H9 (cell line): ENCODE measurements around the gene SNORC. TPM values are rescaled to one million over a fixed set of nuclear protein-coding genes. Genes with fewer than 3 reads are reported as not detected.
A peak's percentile ranks its signal among the peaks of the same experiment; 100 is the strongest.

Experiments
- DNase-seq: peaks from one replicate; pipeline ENCODE4 v3.0.0-alpha.2; 2017
- H2AFZ ChIP-seq: one replicate; pipeline ENCODE4 v1.6.1; 2013; ENCODE audit warnings: mild to moderate bottlenecking, low read length, control low read depth, moderate library complexity
- H2AK5ac ChIP-seq: 2 replicates; pipeline ENCODE4 v1.6.1; 2013; ENCODE audit warnings: low read length, control low read depth, mixed read lengths; ENCODE audit not compliant: insufficient read length
- H2BK120ac ChIP-seq: one replicate; pipeline ENCODE4 v1.6.1; 2013; ENCODE audit warnings: low read depth, mild to moderate bottlenecking, low read length, control low read depth, inconsistent platforms; ENCODE audit not compliant: poor library complexity, severe bottlenecking
- H2BK12ac ChIP-seq: 2 replicates; pipeline ENCODE4 v1.6.1; 2013; ENCODE audit warnings: low read length, control low read depth, mixed read lengths, low read depth; ENCODE audit not compliant: insufficient read length
- H2BK15ac ChIP-seq: 2 replicates; pipeline ENCODE4 v1.6.1; 2013; ENCODE audit warnings: low read depth, low read length, control low read depth
- H2BK20ac ChIP-seq: one replicate; pipeline ENCODE4 v1.6.1; 2013; ENCODE audit warnings: low read depth, mild to moderate bottlenecking, low read length, control low read depth, inconsistent platforms; ENCODE audit not compliant: poor library complexity, severe bottlenecking
- H2BK5ac ChIP-seq: 2 replicates; pipeline ENCODE4 v1.6.1; 2013; ENCODE audit warnings: low read length, control low read depth, mixed read lengths; ENCODE audit not compliant: insufficient read length
- H3K14ac ChIP-seq: 2 replicates; pipeline ENCODE4 v1.6.1; 2013; ENCODE audit warnings: low read length, control low read depth; ENCODE audit not compliant: insufficient read depth
- H3K18ac ChIP-seq: 2 replicates; pipeline ENCODE4 v1.6.1; 2013; ENCODE audit warnings: low read depth, mild to moderate bottlenecking, mixed read lengths, low read length, control low read depth; ENCODE audit not compliant: insufficient read length
- H3K23ac ChIP-seq: 2 replicates; pipeline ENCODE4 v1.6.1; 2013; ENCODE audit warnings: low read length, control low read depth, mixed read lengths, low read depth; ENCODE audit not compliant: insufficient read length
- H3K23me2 ChIP-seq: 2 replicates; pipeline ENCODE4 v1.6.1; 2013; ENCODE audit warnings: low read depth, mild to moderate bottlenecking, mixed read lengths, low read length, control low read depth; ENCODE audit not compliant: insufficient read length, poor library complexity, severe bottlenecking
- H3K27ac ChIP-seq: 2 replicates; pipeline ENCODE4 v1.5.1; 2013; ENCODE audit warnings: low read length, control low read depth, mixed read lengths, low read depth; ENCODE audit not compliant: insufficient read length
- H3K27me3 ChIP-seq: 2 replicates; pipeline ENCODE4 v1.6.1; 2013; ENCODE audit warnings: low read length, control low read depth, inconsistent platforms; ENCODE audit not compliant: insufficient read depth
- H3K4ac ChIP-seq: 2 replicates; pipeline ENCODE4 v1.6.1; 2013; ENCODE audit warnings: low read depth, mild to moderate bottlenecking, control low read depth, inconsistent platforms, low read length, moderate library complexity
- H3K4me1 ChIP-seq: 2 replicates; pipeline ENCODE4 v1.6.1; 2013; ENCODE audit warnings: low read length, control low read depth, inconsistent platforms; ENCODE audit not compliant: insufficient read depth
- H3K4me2 ChIP-seq: 2 replicates; pipeline ENCODE4 v1.6.1; 2013; ENCODE audit warnings: low read length, control low read depth, mixed read lengths; ENCODE audit not compliant: insufficient read length, insufficient read depth
- H3K56ac ChIP-seq: 2 replicates; pipeline ENCODE4 v1.6.1; 2013; ENCODE audit warnings: low read depth, mild to moderate bottlenecking, mixed read lengths, low read length, control low read depth; ENCODE audit not compliant: insufficient read length
- H3K79me1 ChIP-seq: 2 replicates; pipeline ENCODE4 v1.6.1; 2013; ENCODE audit warnings: low read depth, mild to moderate bottlenecking, moderate library complexity, low read length, control low read depth, inconsistent platforms; ENCODE audit not compliant: insufficient read depth, poor library complexity, severe bottlenecking
- H3K79me2 ChIP-seq: 2 replicates; pipeline ENCODE4 v1.6.1; 2013; ENCODE audit warnings: low read length, control low read depth, inconsistent platforms; ENCODE audit not compliant: insufficient read depth
- H3K9ac ChIP-seq: 2 replicates; pipeline ENCODE4 v1.6.1; 2013; ENCODE audit warnings: low read length, control low read depth, mixed read lengths; ENCODE audit not compliant: insufficient read length; ENCODE audit errors: extremely low read depth
- H3K9me3 ChIP-seq: one replicate; pipeline ENCODE4 v1.6.1; 2013; ENCODE audit warnings: low read depth, low read length, inconsistent platforms; ENCODE audit not compliant: control insufficient read depth
- H3T11ph ChIP-seq: one replicate; pipeline ENCODE4 v1.6.1; 2013; ENCODE audit warnings: mild to moderate bottlenecking, low read length, control low read depth, inconsistent platforms
- H4K20me1 ChIP-seq: one replicate; pipeline ENCODE4 v1.6.1; 2013; ENCODE audit not compliant: control insufficient read depth, insufficient read length, insufficient read depth
- H4K5ac ChIP-seq: 2 replicates; pipeline ENCODE4 v1.6.1; 2013; ENCODE audit warnings: low read depth, mild to moderate bottlenecking, mixed read lengths, low read length, control low read depth; ENCODE audit not compliant: insufficient read length
- H4K8ac ChIP-seq: replicated peaks from 2 replicates; pipeline ENCODE4 v1.6.1; 2013; ENCODE audit warnings: low read length, control low read depth, mixed read lengths, low read depth; ENCODE audit not compliant: insufficient read length
- H4K91ac ChIP-seq: 2 replicates; pipeline ENCODE4 v1.6.1; 2013; ENCODE audit warnings: low read depth, mild to moderate bottlenecking, moderate library complexity, mixed read lengths, low read length, control low read depth; ENCODE audit not compliant: insufficient read length
- H3K27ac Mint-ChIP-seq, 3 experiments: 2 replicates in 2 of 3; 3 replicates in 1 of 3; pipeline ENCODE4 v1.8.0; 2020 to 2021; ENCODE audit warnings: mixed read lengths in 3 of 3, mild to moderate bottlenecking in 1 of 3, moderate library complexity in 1 of 3
- H3K27me3 Mint-ChIP-seq: 2 replicates; pipeline ENCODE4 v1.8.0; 2021; ENCODE audit warnings: low read depth, mild to moderate bottlenecking, moderate library complexity, mixed read lengths
- H3K36me3 Mint-ChIP-seq, 3 experiments: 2 replicates in 2 of 3; 3 replicates in 1 of 3; pipeline ENCODE4 v1.8.0; 2020 to 2021; ENCODE audit warnings: low read depth in 3 of 3, mixed read lengths in 3 of 3; ENCODE audit not compliant: insufficient read depth in 1 of 3
- H3K4me1 Mint-ChIP-seq, 2 experiments: 2 replicates each; pipeline ENCODE4 v1.8.0; 2020; ENCODE audit warnings: mixed read lengths in 2 of 2
- H3K4me3 Mint-ChIP-seq, 2 experiments: 2 replicates in 1 of 2; 3 replicates in 1 of 2; pipeline ENCODE4 v1.8.0; 2020 to 2021; ENCODE audit warnings: mild to moderate bottlenecking in 2 of 2, mixed read lengths in 2 of 2, moderate library complexity in 1 of 2
- H3K9me3 Mint-ChIP-seq, 2 experiments: 2 replicates in 1 of 2; 3 replicates in 1 of 2; pipeline ENCODE4 v1.8.0; 2020; ENCODE audit warnings: mild to moderate bottlenecking in 2 of 2, mixed read lengths in 2 of 2, moderate library complexity in 1 of 2
- WGBS: extraction: QIAGEN DNeasy Blood & Tissue Kit; methylation state at CpG from one replicate; pipeline ENCODE4 v1.1.7; 2013; ENCODE audit warnings: missing lambda C conversion rate, low lambda C conversion rate, mixed read lengths; ENCODE audit not compliant: insufficient read length; ENCODE audit errors: extremely low coverage; 5-methylcytosine and 5-hydroxymethylcytosine counted together
- total RNA-seq: library from RNA; stranded (reverse); gene quantifications from 2 replicates; pipeline ENCODE4 v1.2.1, GENCODE V29; 2021
- TF ChIP-seq, protein P1 (sequence below): fragments of 200-600 bp; sonication (generic); conservative IDR thresholded peaks from 3 replicates; pipeline ENCODE4 v1.8.0; 2021; ENCODE audit warnings: antibody characterized with exemption, mild to moderate bottlenecking

Gene SNORC
- total RNA-seq, 1 experiment from 2014 or later, result 1.1 TPM

DNA sequence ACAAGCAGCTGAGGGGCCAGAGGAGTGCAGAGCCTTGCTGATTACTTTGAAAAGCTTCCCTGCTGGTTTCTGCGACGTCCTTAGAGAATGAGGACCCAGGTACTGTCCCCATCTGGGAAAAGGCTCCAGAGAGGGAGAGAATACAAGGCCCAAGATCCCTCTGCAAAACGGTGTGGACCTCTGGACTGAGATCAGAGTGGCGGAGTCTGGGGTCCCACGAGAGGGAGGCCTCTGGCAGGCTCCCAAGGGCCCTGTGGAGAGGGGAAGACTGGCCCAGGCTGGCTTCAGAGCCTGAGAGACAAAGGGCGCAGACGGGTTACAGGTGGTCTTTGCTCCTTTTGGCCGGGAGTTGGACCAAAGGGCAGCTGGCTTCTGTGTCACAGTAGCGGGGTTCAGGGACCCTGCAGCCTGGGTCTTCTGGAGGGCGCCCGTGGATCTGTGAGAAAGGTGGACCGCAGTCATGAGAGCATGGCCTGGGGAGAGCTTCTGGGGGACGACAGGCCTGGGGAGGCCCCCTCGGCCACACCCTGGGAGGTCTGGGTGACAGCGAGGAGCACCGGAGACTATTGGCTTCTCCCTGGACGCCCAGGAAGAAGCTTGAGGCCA is 805 bp downstream of the SNORC start:
- DNase-seq, result no peak
- Histone ChIP-seq H3K23me2 (peaks cover 3% of the 10 kb centered on the region), H3K9me3 (no peaks in the 10 kb centered on the region), H3K79me2 (no peaks in the 10 kb centered on the region), H3K14ac (no peak overlapping the region), H4K91ac (no peak overlapping the region), H2BK15ac (no peak overlapping the region), H2BK120ac (no peak overlapping the region), H3K23ac (no peak overlapping the region), H2BK12ac (no peak overlapping the region), H2BK20ac (no peak overlapping the region), H3K9ac (no peak overlapping the region), H3K56ac (no peak overlapping the region), H2AFZ (no peak overlapping the region), H4K20me1 (no peaks in the 10 kb centered on the region), H3K4ac (no peak overlapping the region), H3K27me3 (no peaks in the 10 kb centered on the region; the same call in 1 of the 2 replicates), H2BK5ac (no peak overlapping the region), H4K8ac (no peak overlapping the region), H3K79me1 (no peaks in the 10 kb centered on the region), H3K4me1 (no peaks in the 10 kb centered on the region), H2AK5ac (no peak overlapping the region), H4K5ac (no peak overlapping the region), H3T11ph (no peak overlapping the region), H3K4me2 (no peak overlapping the region), H3K18ac (no peak overlapping the region), H3K27ac (no peak overlapping the region)
- no peak overlapping the region for H3K4me3 Mint-ChIP-seq
- TF ChIP-seq, protein P1, sequence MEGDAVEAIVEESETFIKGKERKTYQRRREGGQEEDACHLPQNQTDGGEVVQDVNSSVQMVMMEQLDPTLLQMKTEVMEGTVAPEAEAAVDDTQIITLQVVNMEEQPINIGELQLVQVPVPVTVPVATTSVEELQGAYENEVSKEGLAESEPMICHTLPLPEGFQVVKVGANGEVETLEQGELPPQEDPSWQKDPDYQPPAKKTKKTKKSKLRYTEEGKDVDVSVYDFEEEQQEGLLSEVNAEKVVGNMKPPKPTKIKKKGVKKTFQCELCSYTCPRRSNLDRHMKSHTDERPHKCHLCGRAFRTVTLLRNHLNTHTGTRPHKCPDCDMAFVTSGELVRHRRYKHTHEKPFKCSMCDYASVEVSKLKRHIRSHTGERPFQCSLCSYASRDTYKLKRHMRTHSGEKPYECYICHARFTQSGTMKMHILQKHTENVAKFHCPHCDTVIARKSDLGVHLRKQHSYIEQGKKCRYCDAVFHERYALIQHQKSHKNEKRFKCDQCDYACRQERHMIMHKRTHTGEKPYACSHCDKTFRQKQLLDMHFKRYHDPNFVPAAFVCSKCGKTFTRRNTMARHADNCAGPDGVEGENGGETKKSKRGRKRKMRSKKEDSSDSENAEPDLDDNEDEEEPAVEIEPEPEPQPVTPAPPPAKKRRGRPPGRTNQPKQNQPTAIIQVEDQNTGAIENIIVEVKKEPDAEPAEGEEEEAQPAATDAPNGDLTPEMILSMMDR, result no peak
- no peaks in the 10 kb centered on the region; a peak in 1 of 5 replicates for H3K9me3 Mint-ChIP-seq
- peaks cover 14% of the 10 kb centered on the region for H3K27me3 Mint-ChIP-seq
- peaks cover 0 to 11% of the 10 kb centered on the region in 2 experiments; a peak in 2 of 4 replicates for H3K4me1 Mint-ChIP-seq
- H3K27ac Mint-ChIP-seq, result peak overlapping the region in 1 of 3 experiments; percentile 40; a peak in 1 of 7 replicates
- WGBS, result no CpG with 5 or more reads among the region's 17 CpGs
- no peaks in the 10 kb centered on the region; a peak in 1 of 7 replicates for H3K36me3 Mint-ChIP-seq
